Esophagus squamous epithelium (tissue), 5 donors: ENCODE measurements around the gene ATG3. TPM values are rescaled to one million over a fixed set of nuclear protein-coding genes. Genes with fewer than 3 reads are reported as not detected.
"Not testable (repeated sequence)": the region's sequence is repeated elsewhere in the genome, so short reads cannot be mapped to it uniquely, and the experiment has no call there.

Experiments used
- DNase-seq: peaks from one replicate; lab custom pipeline; 2025; lab: John Stamatoyannopoulos, UW
- H3K27ac ChIP-seq, 4 donors: fragments of 200-600 bp; sonication (generic); one replicate each; pipeline ENCODE4 v1.5.1; 2016 to 2019; ENCODE audit warnings: mild to moderate bottlenecking in 1 of 4
- H3K27me3 ChIP-seq, 4 donors: fragments of 200-600 bp; sonication (generic); 1 replicate in 3 of 4; 2 replicates in 1 of 4; pipeline versions ENCODE4 v1.5.1 to v1.6.0; 2017 to 2021; ENCODE audit warnings: antibody characterized with exemption in 1 of 4
- H3K36me3 ChIP-seq, 3 donors: fragments of 200-600 bp; sonication (generic); one replicate each; pipeline ENCODE4 v1.5.1; 2016 to 2019
- H3K4me1 ChIP-seq, 3 donors: fragments of 200-600 bp; sonication (generic); one replicate each; pipeline ENCODE4 v1.5.1; 2017 to 2019
- H3K4me3 ChIP-seq, 4 donors: fragments of 200-600 bp; sonication (generic); 1 replicate in 3 of 4; 2 replicates in 1 of 4; pipeline ENCODE4 v1.5.1; 2016 to 2019; ENCODE audit warnings: mild to moderate bottlenecking in 2 of 4, moderate library complexity in 1 of 4
- H3K9me3 ChIP-seq, 3 donors: fragments of 200-600 bp; sonication (generic); one replicate each; pipeline ENCODE4 v1.5.1; 2016 to 2019
- CTCF ChIP-seq, 6 experiments: fragments of 450-650 bp in 4 of 6; fragments of 200-600 bp in 2 of 6; sonication (generic) in 2 of 6; IDR thresholded peaks; one replicate each; pipeline ENCODE4 v1.5.1; 2016 to 2019; ENCODE audit warnings: antibody characterized with exemption in 6 of 6, mild to moderate bottlenecking in 4 of 6, moderate library complexity in 4 of 6
- POLR2A ChIP-seq, 4 donors: fragments of 450-650 bp; IDR thresholded peaks; one replicate each; pipeline ENCODE4 v1.6.1; 2017; ENCODE audit warnings: antibody characterized with exemption in 4 of 4, mild to moderate bottlenecking in 4 of 4, moderate library complexity in 3 of 4
- WGBS, 2 donors: methylation state at CpG; one replicate each; pipeline ENCODE4 v1.1.5; 2018; 5-methylcytosine and 5-hydroxymethylcytosine counted together
- intact Hi-C: fragments of 100-400 bp; cut with DNase I; formaldehyde crosslinking; loops from one replicate; pipeline ENCODE4 v1.15.0; 2022
- total RNA-seq, 4 donors: library from RNA; depleted of rRNA; stranded (reverse); fragments of >200 nt; gene quantifications; one replicate each; pipeline ENCODE4 v1.1.0, GENCODE V29; 2016
- donor health status: DM: yes; HTN: yes; CAD: no.

ATG3 gene
- total RNA-seq, 4 donors from 2014 or later, result 48.3 to 58.6 (median 51.3) TPM

DNA sequence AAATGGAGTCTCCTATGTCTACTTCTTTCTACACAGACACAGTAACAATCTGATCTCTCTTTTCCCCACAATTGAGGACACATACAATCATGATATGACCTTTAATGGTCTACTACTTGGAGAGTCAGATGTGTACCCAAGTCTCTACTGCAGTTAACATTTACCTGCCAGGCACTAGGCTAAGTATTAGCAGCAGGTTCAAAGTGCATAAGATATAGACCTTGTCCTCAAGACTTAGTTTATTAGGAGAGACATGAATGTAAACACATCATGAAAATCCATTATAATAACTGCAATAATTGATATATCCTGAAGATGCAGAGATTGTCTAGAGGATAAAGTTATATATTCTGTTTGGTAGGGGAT lies 3.2 kb upstream of the ATG3 start:
- Histone ChIP-seq H3K36me3 (peaks cover 0 to 48% (median 0%) of the 10 kb centered on the region in 3 donors), H3K4me3 (no peak overlapping the region), H3K27me3 (no peaks in the 10 kb centered on the region), H3K9me3 (no peaks in the 10 kb centered on the region), H3K4me1 (peaks cover 4 to 36% (median 9%) of the 10 kb centered on the region in 3 donors), H3K27ac (no peak overlapping the region)
- no peak for DNase-seq
- intact Hi-C loops, result no loop called here
- no peak for TF ChIP-seq CTCF (IDR thresholded peaks at IDR 0.05)
- TF ChIP-seq POLR2A (IDR thresholded peaks at IDR 0.05), result no peak

DNA sequence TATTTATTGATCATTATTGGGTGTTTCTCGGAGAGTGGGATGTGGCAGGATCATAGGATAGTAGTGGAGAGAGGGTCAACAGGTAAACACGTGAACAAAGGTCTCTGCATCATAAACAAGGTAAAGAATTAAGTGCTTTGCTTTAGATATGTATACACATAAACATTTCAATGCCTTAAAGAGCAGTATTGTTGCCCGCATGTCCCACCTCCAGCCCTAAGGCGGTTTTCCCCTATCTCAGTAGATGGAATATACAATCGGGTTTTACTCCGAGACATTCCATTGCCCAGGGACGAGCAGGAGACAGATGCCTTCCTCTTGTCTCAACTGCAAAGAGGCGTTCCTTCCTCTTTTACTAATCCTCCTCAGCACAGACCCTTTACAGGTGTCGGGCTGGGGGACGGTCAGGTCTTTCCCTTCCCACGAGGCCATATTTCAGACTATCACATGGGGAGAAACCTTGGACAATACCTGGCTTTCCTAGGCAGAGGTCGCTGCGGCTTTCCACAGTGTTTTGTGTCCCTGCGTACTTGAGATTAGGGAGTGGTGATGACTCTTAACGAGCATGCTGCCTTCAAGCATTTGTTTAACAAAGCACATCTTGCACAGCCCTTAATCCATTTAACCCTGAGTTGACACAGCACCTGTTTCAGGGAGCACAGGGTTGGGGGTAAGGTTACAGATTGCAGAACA lies 2.6 kb upstream of the ATG3 start:
- 78 to 82% methylated on average over 11 to 15 of the region's 15 CpGs for WGBS, 2 donors
- H3K9me3 ChIP-seq, H3K27me3 ChIP-seq, DNase-seq, intact Hi-C loops, H3K27ac ChIP-seq, H3K4me3 ChIP-seq: not testable (repeated sequence)
- TF ChIP-seq CTCF (IDR thresholded peaks at IDR 0.05), result peak in 1 of 6 experiments; percentile 10
- peaks cover 7 to 41% (median 15%) of the 10 kb centered on the region in 3 donors for H3K4me1 ChIP-seq
- H3K36me3 ChIP-seq, result peaks cover 0 to 45% (median 0%) of the 10 kb centered on the region in 3 donors

DNA sequence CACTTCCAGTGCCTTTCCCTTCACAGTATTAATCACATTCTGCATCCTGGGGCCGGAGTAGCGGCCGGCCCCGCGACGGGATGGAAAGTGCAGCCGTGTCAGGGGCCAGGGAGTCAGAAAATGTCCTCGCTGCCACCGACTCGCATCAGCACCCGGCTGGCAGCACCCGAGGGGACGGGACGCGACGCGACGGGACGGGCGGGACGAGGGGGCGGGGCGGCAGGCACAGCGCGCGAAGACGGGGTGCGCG lies 353 bp downstream of the ATG3 start:
- intact Hi-C loops, result no loop called here
- Histone ChIP-seq H3K4me1 (peaks cover 5 to 55% (median 22%) of the 10 kb centered on the region in 3 donors), H3K36me3 (peaks cover 0 to 34% (median 0%) of the 10 kb centered on the region in 3 donors), H3K4me3 (peak overlapping the region; percentile 76 to 96 (median 85)), H3K27me3 (no peaks in the 10 kb centered on the region), H3K27ac (peak overlapping the region; percentile 92 to 99 (median 98)), H3K9me3 (no peaks in the 10 kb centered on the region)
- no peak for DNase-seq
- 0% methylated on average over 16 of the region's 29 CpGs; no CpG with 5 or more reads in 1 of the 2 donors for WGBS, 2 donors
- TF ChIP-seq POLR2A (IDR thresholded peaks at IDR 0.05), result no peak
- no peak for TF ChIP-seq CTCF (IDR thresholded peaks at IDR 0.05)

GRCh38 chr3:112560721-112561483 lies 860 bp downstream of the ATG3 start:
- DNase-seq, result no peak
- Histone ChIP-seq H3K4me3 (peak overlapping the region; percentile 76 to 96 (median 85)), H3K27ac (peak overlapping the region; percentile 92 to 99 (median 98)), H3K9me3 (no peaks in the 10 kb centered on the region), H3K36me3 (peaks cover 0 to 29% (median 0%) of the 10 kb centered on the region in 3 donors), H3K27me3 (no peaks in the 10 kb centered on the region), H3K4me1 (peaks cover 5 to 58% (median 22%) of the 10 kb centered on the region in 3 donors)
- intact Hi-C loops, result no loop called here
- WGBS, 2 donors, result 0% methylated on average over 14 to 18 of the region's 29 CpGs
- TF ChIP-seq CTCF (IDR thresholded peaks at IDR 0.05) (no peak), POLR2A (IDR thresholded peaks at IDR 0.05) (peak in 1 of 4 donors; percentile 27)

GRCh38 chr3:112560307-112560706 lies 1.5 kb downstream of the ATG3 start:
- 13 to 20% methylated on average over 2 of the region's 2 CpGs for WGBS, 2 donors
- Histone ChIP-seq H3K36me3 (peaks cover 0 to 25% (median 0%) of the 10 kb centered on the region in 3 donors), H3K4me3 (peak overlapping the region; percentile 76 to 96 (median 85)), H3K9me3 (no peaks in the 10 kb centered on the region), H3K4me1 (peaks cover 5 to 64% (median 22%) of the 10 kb centered on the region in 3 donors), H3K27ac (peak overlapping the region in 3 of 4 donors; percentile 92 to 98 (median 98)), H3K27me3 (no peaks in the 10 kb centered on the region)
- DNase-seq, result no peak
- TF ChIP-seq POLR2A (IDR thresholded peaks at IDR 0.05), result no peak
- no peak for TF ChIP-seq CTCF (IDR thresholded peaks at IDR 0.05)
- intact Hi-C loops, result no loop called here
